Measurements from ENCODE around the gene TSEN15. TPM values are rescaled to one million over a fixed set of nuclear protein-coding genes. Genes with fewer than 3 reads are reported as not detected.

TSEN15 gene
- total and polyA plus RNA-seq, 4 donors: 41.7 to 52.7 (median 46.7) TPM

- Histone ChIP-seq H3K27ac (ENCODE audit: low read depth, low read length) (no peak overlapping the region), H3K4me1 (ENCODE audit: control insufficient read depth, insufficient read depth, low read length) (no peaks in the 10 kb centered on the region), H3K36me3 (ENCODE audit: control insufficient read depth, insufficient read depth, low read length) (no peaks in the 10 kb centered on the region), H3K9me3 (ENCODE audit: control insufficient read depth, insufficient read depth, low read length) (no peaks in the 10 kb centered on the region), H3K4me3 (ENCODE audit: low read depth, low read length) (no peak overlapping the region), H3K27me3 (ENCODE audit: control insufficient read depth, insufficient read depth, low read length) (no peaks in the 10 kb centered on the region)
- DNase-seq (ENCODE audit: low read depth in 4 of 6, low spot score in 6 of 6): peak in 1 of 6 donors; percentile 74
- WGBS (ENCODE audit: insufficient coverage): 33% methylated on average over 1 of the region's 2 CpGs
Measured at GRCh38 chr1:184018622-184019021, 32.9 kb upstream of the TSEN15 start.

GRCh38 chr1:184019069-184019468 lies 32.5 kb upstream of the TSEN15 start:
- peak in 1 of 6 donors; percentile 52 for DNase-seq (ENCODE audit: low read depth in 4 of 6, low spot score in 6 of 6)
- H3K36me3 ChIP-seq (ENCODE audit: control insufficient read depth, insufficient read depth, low read length): no peaks in the 10 kb centered on the region
- WGBS (ENCODE audit: insufficient coverage): 38% methylated on average over 1 of the region's 5 CpGs
- no peak overlapping the region for H3K27ac ChIP-seq (ENCODE audit: low read depth, low read length)
- H3K4me3 ChIP-seq (ENCODE audit: low read depth, low read length): no peak overlapping the region
- no peaks in the 10 kb centered on the region for H3K27me3 ChIP-seq (ENCODE audit: control insufficient read depth, insufficient read depth, low read length)
- H3K4me1 ChIP-seq (ENCODE audit: control insufficient read depth, insufficient read depth, low read length): no peaks in the 10 kb centered on the region
- no peaks in the 10 kb centered on the region for H3K9me3 ChIP-seq (ENCODE audit: control insufficient read depth, insufficient read depth, low read length)

GRCh38 chr1:184019506-184019905 lies 32.0 kb upstream of the TSEN15 start:
- Histone ChIP-seq H3K27me3 (ENCODE audit: control insufficient read depth, insufficient read depth, low read length) (no peaks in the 10 kb centered on the region), H3K9me3 (ENCODE audit: control insufficient read depth, insufficient read depth, low read length) (no peaks in the 10 kb centered on the region), H3K4me1 (ENCODE audit: control insufficient read depth, insufficient read depth, low read length) (no peaks in the 10 kb centered on the region), H3K27ac (ENCODE audit: low read depth, low read length) (no peak overlapping the region), H3K4me3 (ENCODE audit: low read depth, low read length) (no peak overlapping the region), H3K36me3 (ENCODE audit: control insufficient read depth, insufficient read depth, low read length) (no peaks in the 10 kb centered on the region)
- WGBS (ENCODE audit: insufficient coverage): 83% methylated on average over 1 of the region's 2 CpGs
- DNase-seq (ENCODE audit: low read depth in 4 of 6, low spot score in 6 of 6): peak in 1 of 6 donors; percentile 38

GRCh38 chr1:184020328-184020727 lies 31.2 kb upstream of the TSEN15 start:
- DNase-seq (ENCODE audit: low read depth in 4 of 6, low spot score in 6 of 6): no peak
- WGBS (ENCODE audit: insufficient coverage): 75% methylated on average over 2 of the region's 2 CpGs
- Histone ChIP-seq H3K27ac (ENCODE audit: low read depth, low read length) (no peak overlapping the region), H3K27me3 (ENCODE audit: control insufficient read depth, insufficient read depth, low read length) (no peaks in the 10 kb centered on the region), H3K9me3 (ENCODE audit: control insufficient read depth, insufficient read depth, low read length) (no peaks in the 10 kb centered on the region), H3K36me3 (ENCODE audit: control insufficient read depth, insufficient read depth, low read length) (no peaks in the 10 kb centered on the region), H3K4me3 (ENCODE audit: low read depth, low read length) (no peak overlapping the region), H3K4me1 (ENCODE audit: control insufficient read depth, insufficient read depth, low read length) (peaks cover 5% of the 10 kb centered on the region)

GRCh38 chr1:184020855-184021254 lies 30.7 kb upstream of the TSEN15 start:
- peaks cover 6% of the 10 kb centered on the region for H3K4me1 ChIP-seq (ENCODE audit: control insufficient read depth, insufficient read depth, low read length)
- 60% methylated on average over 1 of the region's 3 CpGs for WGBS (ENCODE audit: insufficient coverage)

GRCh38 chr1:184021728-184022127 lies 29.8 kb upstream of the TSEN15 start:
- Histone ChIP-seq H3K4me1 (ENCODE audit: control insufficient read depth, insufficient read depth, low read length) (peaks cover 6% of the 10 kb centered on the region), H3K36me3 (ENCODE audit: control insufficient read depth, insufficient read depth, low read length) (no peaks in the 10 kb centered on the region), H3K9me3 (ENCODE audit: control insufficient read depth, insufficient read depth, low read length) (no peaks in the 10 kb centered on the region), H3K4me3 (ENCODE audit: low read depth, low read length) (no peak overlapping the region), H3K27ac (ENCODE audit: low read depth, low read length) (no peak overlapping the region), H3K27me3 (ENCODE audit: control insufficient read depth, insufficient read depth, low read length) (no peaks in the 10 kb centered on the region)
- no CpG with 5 or more reads among the region's 1 CpG for WGBS (ENCODE audit: insufficient coverage)
- DNase-seq (ENCODE audit: low read depth in 4 of 6, low spot score in 6 of 6): peak in 2 of 6 donors; percentile 28 to 68

More at GRCh38 chr1:184020855-184021254, 30.7 kb upstream of the TSEN15 start:
- no peak for DNase-seq (ENCODE audit: low read depth in 4 of 6, low spot score in 6 of 6)
- H3K9me3 ChIP-seq (ENCODE audit: control insufficient read depth, insufficient read depth, low read length): no peaks in the 10 kb centered on the region
- no peak overlapping the region for H3K27ac ChIP-seq (ENCODE audit: low read depth, low read length)
- H3K4me3 ChIP-seq (ENCODE audit: low read depth, low read length): no peak overlapping the region
- H3K27me3 ChIP-seq (ENCODE audit: control insufficient read depth, insufficient read depth, low read length): no peaks in the 10 kb centered on the region
- H3K36me3 ChIP-seq (ENCODE audit: control insufficient read depth, insufficient read depth, low read length): no peaks in the 10 kb centered on the region

- peaks cover 6% of the 10 kb centered on the region for H3K4me1 ChIP-seq (ENCODE audit: control insufficient read depth, insufficient read depth, low read length)
- DNase-seq (ENCODE audit: low read depth in 4 of 6, low spot score in 6 of 6): peak in 1 of 6 donors; percentile 30
- no peaks in the 10 kb centered on the region for H3K36me3 ChIP-seq (ENCODE audit: control insufficient read depth, insufficient read depth, low read length)
- H3K9me3 ChIP-seq (ENCODE audit: control insufficient read depth, insufficient read depth, low read length): no peaks in the 10 kb centered on the region
- H3K27ac ChIP-seq (ENCODE audit: low read depth, low read length): no peak overlapping the region
- H3K4me3 ChIP-seq (ENCODE audit: low read depth, low read length): no peak overlapping the region
- no CpG with 5 or more reads among the region's 2 CpGs for WGBS (ENCODE audit: insufficient coverage)
- no peaks in the 10 kb centered on the region for H3K27me3 ChIP-seq (ENCODE audit: control insufficient read depth, insufficient read depth, low read length)
Measured at GRCh38 chr1:184022668-184023067, 28.9 kb upstream of the TSEN15 start.

- Histone ChIP-seq H3K36me3 (ENCODE audit: control insufficient read depth, insufficient read depth, low read length) (no peaks in the 10 kb centered on the region), H3K27ac (ENCODE audit: low read depth, low read length) (no peak overlapping the region), H3K27me3 (ENCODE audit: control insufficient read depth, insufficient read depth, low read length) (no peaks in the 10 kb centered on the region), H3K4me1 (ENCODE audit: control insufficient read depth, insufficient read depth, low read length) (peaks cover 6% of the 10 kb centered on the region), H3K4me3 (ENCODE audit: low read depth, low read length) (no peak overlapping the region), H3K9me3 (ENCODE audit: control insufficient read depth, insufficient read depth, low read length) (no peaks in the 10 kb centered on the region)
- no peak for DNase-seq (ENCODE audit: low read depth in 4 of 6, low spot score in 6 of 6)
Measured at GRCh38 chr1:184023171-184023570, 28.4 kb upstream of the TSEN15 start.

GRCh38 chr1:184025242-184025675 lies 26.3 kb upstream of the TSEN15 start:
- no peak overlapping the region for H3K4me3 ChIP-seq (ENCODE audit: low read depth, low read length)

GRCh38 chr1:184027826-184028695 lies 23.5 kb upstream of the TSEN15 start:
- no CpG with 5 or more reads among the region's 6 CpGs for WGBS (ENCODE audit: insufficient coverage)
- H3K4me1 ChIP-seq (ENCODE audit: control insufficient read depth, insufficient read depth, low read length): peaks cover 13% of the 10 kb centered on the region
- H3K27me3 ChIP-seq (ENCODE audit: control insufficient read depth, insufficient read depth, low read length): no peaks in the 10 kb centered on the region
- no peaks in the 10 kb centered on the region for H3K36me3 ChIP-seq (ENCODE audit: control insufficient read depth, insufficient read depth, low read length)
- H3K4me3 ChIP-seq (ENCODE audit: low read depth, low read length): no peak overlapping the region
- peak in 2 of 6 donors; percentile 25 to 45 for DNase-seq (ENCODE audit: low read depth in 4 of 6, low spot score in 6 of 6)
- no peaks in the 10 kb centered on the region for H3K9me3 ChIP-seq (ENCODE audit: control insufficient read depth, insufficient read depth, low read length)
- H3K27ac ChIP-seq (ENCODE audit: low read depth, low read length): no peak overlapping the region

More at GRCh38 chr1:184025242-184025675, 26.3 kb upstream of the TSEN15 start:
- H3K4me1 ChIP-seq (ENCODE audit: control insufficient read depth, insufficient read depth, low read length): peaks cover 13% of the 10 kb centered on the region
- H3K36me3 ChIP-seq (ENCODE audit: control insufficient read depth, insufficient read depth, low read length): no peaks in the 10 kb centered on the region
- H3K27me3 ChIP-seq (ENCODE audit: control insufficient read depth, insufficient read depth, low read length): no peaks in the 10 kb centered on the region
- H3K9me3 ChIP-seq (ENCODE audit: control insufficient read depth, insufficient read depth, low read length): no peaks in the 10 kb centered on the region
- peak in 1 of 6 donors; percentile 51 for DNase-seq (ENCODE audit: low read depth in 4 of 6, low spot score in 6 of 6)
- no peak overlapping the region for H3K27ac ChIP-seq (ENCODE audit: low read depth, low read length)
- 67% methylated on average over 1 of the region's 1 CpG for WGBS (ENCODE audit: insufficient coverage)

Data from spinal cord (tissue), 10 donors.